Omental fat pad (tissue), 4 donors: Measurements from ENCODE around the gene ANO6. TPM values are rescaled to one million over a fixed set of nuclear protein-coding genes. Genes with fewer than 3 reads are reported as not detected.

Experiments
- ATAC-seq: fragments of 150-250 bp; one replicate; pipeline ENCODE4 v1.9.1; 2016; ENCODE audit warnings: mild to moderate bottlenecking, moderate library complexity; ENCODE audit not compliant: low FRiP score
- DNase-seq: peaks from one replicate; pipeline ENCODE4 v3.0.0-alpha.2; 2019; ENCODE audit warnings: low spot score
- CTCF ChIP-seq, 3 donors: fragments of 450-650 bp; IDR thresholded peaks; one replicate each; pipeline ENCODE4 v1.5.1; 2016 to 2017; ENCODE audit warnings: antibody characterized with exemption in 3 of 3, mild to moderate bottlenecking in 3 of 3, moderate library complexity in 2 of 3
- total RNA-seq, 4 donors: library from RNA; depleted of rRNA; stranded (reverse); fragments of >200 nt; gene quantifications; one replicate each; pipeline ENCODE4 v1.1.0, GENCODE V29; 2016

Gene ANO6
- total RNA-seq, 4 donors from 2014 or later = 88.8 to 189 (median 105) TPM

- TF ChIP-seq CTCF (IDR thresholded peaks at IDR 0.05) = no peak
- DNase-seq = no peak
- ATAC-seq = no peak
Measured at GRCh38 chr12:45226021-45226420, 10.1 kb downstream of the ANO6 start.

- ATAC-seq (no peak), DNase-seq (no peak)
- TF ChIP-seq CTCF (IDR thresholded peaks at IDR 0.05) = no peak
Measured at GRCh38 chr12:45227316-45228067, 11.6 kb downstream of the ANO6 start.

- no peak for TF ChIP-seq CTCF (IDR thresholded peaks at IDR 0.05)
- no peak for ATAC-seq
Measured at GRCh38 chr12:45231515-45232145, 15.7 kb downstream of the ANO6 start.

GRCh38 chr12:45232146-45232755, 16.4 kb downstream of the ANO6 start:
- TF ChIP-seq CTCF (IDR thresholded peaks at IDR 0.05) = no peak
- ATAC-seq (no peak), DNase-seq (no peak)

More at GRCh38 chr12:45231515-45232145, 15.7 kb downstream of the ANO6 start:
- no peak for DNase-seq

GRCh38 chr12:45232756-45233372, 17.0 kb downstream of the ANO6 start:
- ATAC-seq (peak; percentile 86), DNase-seq (no peak)
- TF ChIP-seq CTCF (IDR thresholded peaks at IDR 0.05) = no peak

- peak; percentile 60 for ATAC-seq
- TF ChIP-seq CTCF (IDR thresholded peaks at IDR 0.05) = no peak
- DNase-seq = no peak
Measured at GRCh38 chr12:45234139-45234865, 18.4 kb downstream of the ANO6 start.
